GM10266 (cell line): ENCODE data around the gene CAMK1G.

Experiments
- DNase-seq: peaks from one replicate; pipeline ENCODE4 v3.0.0; 2012; ENCODE audit errors: extremely low spot score
- TF ChIP-seq, protein P1 (sequence below): IDR thresholded peaks from 2 replicates; pipeline ENCODE4 v1.5.1; 2012; ENCODE audit warnings: mild to moderate bottlenecking, low read depth; ENCODE audit not compliant: control insufficient read depth, insufficient read depth; ENCODE audit errors: missing control alignments

CAMK1G gene

DNA sequence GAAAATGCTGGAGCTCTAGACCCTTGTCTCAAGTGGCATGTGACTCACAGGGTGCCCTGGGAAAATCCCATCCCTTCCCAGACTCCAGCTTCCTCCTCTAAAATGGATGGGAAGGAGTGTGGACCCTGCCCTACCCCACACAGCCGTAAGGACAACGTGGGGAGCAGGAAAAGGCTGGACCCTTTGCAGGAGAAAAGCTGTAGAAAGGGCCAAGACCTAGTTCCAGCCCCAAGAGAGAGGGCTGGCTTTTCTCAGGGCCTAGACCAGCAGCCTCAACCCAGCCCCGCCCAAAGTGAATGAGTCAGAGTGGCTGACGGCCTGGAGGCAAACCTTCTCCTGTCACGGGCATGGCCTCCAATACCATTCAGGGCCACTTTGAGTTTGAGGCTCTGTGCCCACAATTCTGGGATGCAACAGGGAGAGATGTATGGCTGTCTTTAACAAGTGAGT lies 67.6 kb downstream of the CAMK1G start:
- TF ChIP-seq, protein P1, sequence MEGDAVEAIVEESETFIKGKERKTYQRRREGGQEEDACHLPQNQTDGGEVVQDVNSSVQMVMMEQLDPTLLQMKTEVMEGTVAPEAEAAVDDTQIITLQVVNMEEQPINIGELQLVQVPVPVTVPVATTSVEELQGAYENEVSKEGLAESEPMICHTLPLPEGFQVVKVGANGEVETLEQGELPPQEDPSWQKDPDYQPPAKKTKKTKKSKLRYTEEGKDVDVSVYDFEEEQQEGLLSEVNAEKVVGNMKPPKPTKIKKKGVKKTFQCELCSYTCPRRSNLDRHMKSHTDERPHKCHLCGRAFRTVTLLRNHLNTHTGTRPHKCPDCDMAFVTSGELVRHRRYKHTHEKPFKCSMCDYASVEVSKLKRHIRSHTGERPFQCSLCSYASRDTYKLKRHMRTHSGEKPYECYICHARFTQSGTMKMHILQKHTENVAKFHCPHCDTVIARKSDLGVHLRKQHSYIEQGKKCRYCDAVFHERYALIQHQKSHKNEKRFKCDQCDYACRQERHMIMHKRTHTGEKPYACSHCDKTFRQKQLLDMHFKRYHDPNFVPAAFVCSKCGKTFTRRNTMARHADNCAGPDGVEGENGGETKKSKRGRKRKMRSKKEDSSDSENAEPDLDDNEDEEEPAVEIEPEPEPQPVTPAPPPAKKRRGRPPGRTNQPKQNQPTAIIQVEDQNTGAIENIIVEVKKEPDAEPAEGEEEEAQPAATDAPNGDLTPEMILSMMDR = no peak
- peak; percentile 50 for DNase-seq

DNA sequence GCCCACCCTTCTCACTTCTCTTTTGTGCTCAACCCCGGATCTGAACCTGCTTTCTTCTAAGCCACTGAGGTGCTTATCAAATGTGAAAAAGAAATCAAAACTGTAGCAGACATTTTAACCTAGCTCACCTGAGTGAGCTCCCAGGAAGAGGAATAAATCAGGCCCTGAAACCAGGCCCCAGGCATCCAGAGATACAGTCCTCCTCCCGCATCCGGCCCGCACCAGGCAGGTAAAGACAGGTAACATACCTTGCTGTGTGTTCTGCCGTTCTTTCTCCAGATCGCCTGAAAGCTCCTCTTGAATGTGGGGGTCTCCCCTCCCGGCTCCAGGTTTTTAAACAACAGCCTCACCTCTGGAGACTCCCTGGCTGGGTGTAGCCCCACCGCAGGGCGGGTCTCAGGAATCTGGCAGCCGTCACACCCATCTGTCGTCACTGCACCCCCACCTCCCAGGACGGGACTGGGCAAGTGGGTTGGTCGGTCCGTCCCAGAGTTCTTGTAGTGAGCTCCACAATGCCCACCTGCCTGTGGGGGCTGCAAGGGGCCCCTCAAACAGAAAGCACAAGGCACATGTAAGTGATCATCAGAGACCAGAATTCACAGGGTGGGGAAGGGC lies 68.7 kb downstream of the CAMK1G start, which contains the start of gene LAMB3:
Gene LAMB3, minus strand, starts transcription at position 305 of the 615 bp plus-strand sequence. CDS start 1,481 bp downstream, outside the sequence.
- TF ChIP-seq, protein P1 = no peak
- no peak for DNase-seq

DNA sequence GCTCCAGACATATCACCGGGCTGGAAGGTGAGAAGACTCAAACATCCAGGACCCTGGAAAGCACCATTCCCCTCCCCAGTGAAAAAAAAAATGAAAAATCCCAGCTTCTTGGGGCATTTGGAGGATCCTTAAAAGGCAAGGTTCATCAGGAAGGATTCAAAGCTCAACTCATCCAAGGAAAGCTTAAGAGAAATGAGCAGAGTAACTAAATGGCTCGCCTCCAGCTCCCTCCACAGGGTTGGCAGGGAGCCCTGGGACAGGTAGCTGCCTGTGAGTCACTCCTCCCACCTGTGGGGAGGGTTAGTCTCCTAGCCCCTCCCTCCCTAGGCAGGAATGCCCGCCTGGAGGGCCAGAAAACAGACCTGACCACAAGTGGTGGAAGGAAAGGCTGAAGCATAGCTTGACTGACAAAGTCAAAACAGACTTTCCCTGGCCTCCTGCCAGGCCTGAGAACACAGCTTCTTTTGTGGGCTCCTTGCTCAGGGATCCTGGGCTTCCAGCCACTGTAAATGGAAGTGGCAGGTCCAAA lies 69.4 kb downstream of the CAMK1G start:
- no peak for DNase-seq
- TF ChIP-seq, protein P1 = no peak

DNA sequence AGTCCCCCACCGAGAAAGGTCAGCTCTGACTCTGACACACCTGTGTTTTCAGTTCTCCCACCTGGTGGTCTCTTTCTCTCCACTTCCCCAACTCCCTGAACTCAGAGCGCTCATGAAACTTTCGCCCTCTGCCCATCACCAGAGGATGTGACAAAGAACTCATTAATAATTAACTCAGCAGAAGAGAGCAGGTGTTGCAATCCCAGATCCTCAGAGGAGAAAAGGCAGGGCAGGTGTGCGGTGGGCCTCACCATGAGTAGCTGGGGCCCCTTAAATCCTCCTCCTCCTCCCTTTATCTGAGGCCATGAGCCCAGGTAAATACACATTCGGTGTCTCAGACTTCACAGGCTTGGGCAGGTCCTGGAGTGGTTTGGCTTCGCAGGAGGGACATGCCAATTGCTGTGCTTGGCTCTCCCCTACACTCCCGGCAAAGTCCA lies 70.4 kb downstream of the CAMK1G start:
- DNase-seq = no peak
- TF ChIP-seq, protein P1 = no peak

DNA sequence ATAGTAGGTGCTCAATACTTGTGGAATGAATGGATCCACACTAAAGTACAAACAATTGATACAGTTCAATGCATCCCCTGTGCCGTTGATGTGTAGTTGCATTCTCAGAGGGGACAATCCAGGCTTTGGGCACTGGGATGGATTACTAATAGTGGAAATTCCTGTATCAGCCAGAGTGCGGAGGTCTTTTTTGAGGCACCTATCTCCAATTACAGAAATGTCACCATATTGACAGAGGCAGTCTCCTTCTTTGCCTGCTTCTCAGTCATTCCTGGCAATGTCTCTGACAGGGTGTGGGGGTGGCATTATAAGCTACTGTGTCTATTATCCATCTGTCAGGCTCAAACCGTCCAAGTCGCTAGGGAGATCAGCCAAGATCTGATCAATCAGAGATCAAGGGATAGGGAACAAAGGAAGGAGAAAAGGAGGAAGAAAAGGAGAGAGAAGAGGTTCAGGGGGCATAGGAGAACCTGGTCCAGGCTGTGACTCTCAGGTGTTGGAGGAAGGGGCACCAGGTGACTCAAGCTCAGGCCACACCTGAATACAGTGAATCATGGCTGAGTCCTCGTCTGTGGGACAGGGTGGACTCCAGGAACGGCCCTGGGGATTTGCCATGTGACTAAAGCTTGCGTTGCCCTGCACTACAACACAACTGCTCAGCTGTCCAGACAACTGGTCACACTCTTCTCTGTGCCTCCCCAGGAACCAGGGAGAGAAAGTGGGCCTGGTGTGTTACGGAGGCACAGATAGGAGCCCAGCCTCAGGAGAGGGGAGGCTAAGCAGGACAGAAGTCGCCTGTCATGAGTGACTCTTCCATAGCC lies 72.1 kb downstream of the CAMK1G start:
- DNase-seq = no peak
- TF ChIP-seq, protein P1 = no peak

DNA sequence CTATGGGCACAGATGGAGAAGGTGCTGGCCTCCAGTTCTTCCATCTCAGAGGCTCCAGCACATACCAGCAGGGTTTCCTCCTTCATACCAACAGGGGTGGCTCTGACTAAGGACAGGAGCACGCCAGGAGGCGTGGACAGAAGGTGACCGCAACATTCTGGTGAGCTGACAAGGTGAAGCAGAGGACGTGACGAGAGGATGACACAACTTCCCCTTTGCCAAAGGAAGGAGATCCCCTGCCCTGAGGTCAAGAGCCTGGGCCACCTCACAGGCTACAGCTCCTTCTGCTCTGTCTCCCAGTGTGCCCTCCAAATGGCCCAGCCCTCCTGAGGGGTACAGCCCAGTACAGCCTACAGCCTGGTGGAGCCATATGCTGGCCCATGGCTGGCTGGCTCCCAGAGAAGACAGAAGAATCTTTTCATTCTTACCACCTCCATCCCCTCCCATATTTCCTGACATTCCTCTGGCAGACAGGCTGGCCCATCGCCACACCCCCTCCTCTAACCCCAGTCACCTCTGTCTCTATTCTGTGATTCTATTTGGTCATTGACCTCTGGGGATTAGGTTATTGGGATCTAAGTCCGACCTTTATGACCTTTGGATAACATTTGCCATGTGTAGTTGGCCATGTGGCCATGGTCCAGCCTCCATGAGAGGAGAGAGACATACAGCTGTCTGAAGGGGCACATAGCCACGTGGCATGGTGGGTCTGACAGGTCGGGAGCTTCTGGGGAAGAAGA lies 73.8 kb downstream of the CAMK1G start:
- TF ChIP-seq, protein P1 = no peak
- DNase-seq = peak; percentile 47

DNA sequence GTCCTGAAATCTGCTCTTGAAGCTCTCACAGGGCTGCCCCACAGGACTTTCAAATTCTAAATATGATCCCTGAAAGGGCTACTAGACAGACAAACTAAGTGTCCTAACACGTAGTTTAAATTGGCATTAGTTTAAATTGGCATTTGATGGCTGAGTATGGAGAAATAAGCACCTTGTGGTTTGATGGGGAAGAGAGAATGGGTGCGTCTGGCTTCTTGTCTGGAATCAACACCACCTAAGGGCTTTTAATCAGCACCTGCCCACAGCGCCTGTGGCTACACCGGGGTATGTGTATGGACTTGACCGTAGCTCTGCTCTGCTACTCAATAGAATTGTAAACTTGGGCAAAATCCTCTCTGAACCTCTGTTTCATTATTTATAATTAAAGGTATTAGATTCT lies 74.4 kb downstream of the CAMK1G start:
- no peak for DNase-seq
- TF ChIP-seq, protein P1 = no peak
